Lower lobe of right lung (tissue), 2 donors: ENCODE measurements around the gene PALM2AKAP2. TPM values are rescaled to one million over a fixed set of nuclear protein-coding genes. Genes with fewer than 3 reads are reported as not detected.
A peak's percentile ranks its signal among the peaks of the same experiment; 100 is the strongest.
"Not testable (repeated sequence)": the region's sequence is repeated elsewhere in the genome, so short reads cannot be mapped to it uniquely, and the experiment has no call there.

Experiments
- ATAC-seq, 2 donors: fragments of 200-7000 bp; cut with Tn5 transposase; one replicate each; pipeline ENCODE4 v1.9.1; 2020 to 2022; ENCODE audit warnings: mild to moderate bottlenecking in 2 of 2, moderate library complexity in 2 of 2
- DNase-seq: peaks from one replicate; pipeline ENCODE4 v3.0.0-alpha.2; 2020
- H3K27ac ChIP-seq: fragments of 200-600 bp; one replicate; pipeline ENCODE4 v1.8.0; 2022
- H3K27me3 ChIP-seq: fragments of 200-600 bp; one replicate; pipeline ENCODE4 v1.8.0; 2022; ENCODE audit warnings: low read depth
- H3K36me3 ChIP-seq: fragments of 200-600 bp; one replicate; pipeline ENCODE4 v1.8.0; 2022; ENCODE audit warnings: mild to moderate bottlenecking
- H3K4me1 ChIP-seq: fragments of 200-600 bp; one replicate; pipeline ENCODE4 v1.8.0; 2022
- H3K4me3 ChIP-seq: fragments of 200-600 bp; one replicate; pipeline ENCODE4 v1.8.0; 2022; ENCODE audit warnings: mild to moderate bottlenecking
- H3K9me3 ChIP-seq: fragments of 200-600 bp; one replicate; pipeline ENCODE4 v1.8.0; 2022
- intact Hi-C: fragments of 100-400 bp; cut with DNase I; formaldehyde crosslinking; loops from one replicate; pipeline ENCODE4 v1.11.0; 2022
- total RNA-seq: library from RNA; stranded (reverse); fragmentation: NEBNext Ultra II Directional; extraction: Animal tissue kit (Norgen Biotek cat#: 25700); gene quantifications from one replicate; pipeline ENCODE4 v1.2.1, GENCODE V29; 2021
- TF ChIP-seq, protein P1 (sequence below): fragments of 200-600 bp; IDR thresholded peaks from one replicate; pipeline ENCODE4 v1.8.0; 2022; ENCODE audit warnings: antibody characterized with exemption, mild to moderate bottlenecking
- donor health status: DM: no; HTN: yes; CAD: no; lungs with severe emphysema.

The PALM2AKAP2 gene
- total RNA-seq, 1 donor from 2014 or later = 26.2 TPM

DNA sequence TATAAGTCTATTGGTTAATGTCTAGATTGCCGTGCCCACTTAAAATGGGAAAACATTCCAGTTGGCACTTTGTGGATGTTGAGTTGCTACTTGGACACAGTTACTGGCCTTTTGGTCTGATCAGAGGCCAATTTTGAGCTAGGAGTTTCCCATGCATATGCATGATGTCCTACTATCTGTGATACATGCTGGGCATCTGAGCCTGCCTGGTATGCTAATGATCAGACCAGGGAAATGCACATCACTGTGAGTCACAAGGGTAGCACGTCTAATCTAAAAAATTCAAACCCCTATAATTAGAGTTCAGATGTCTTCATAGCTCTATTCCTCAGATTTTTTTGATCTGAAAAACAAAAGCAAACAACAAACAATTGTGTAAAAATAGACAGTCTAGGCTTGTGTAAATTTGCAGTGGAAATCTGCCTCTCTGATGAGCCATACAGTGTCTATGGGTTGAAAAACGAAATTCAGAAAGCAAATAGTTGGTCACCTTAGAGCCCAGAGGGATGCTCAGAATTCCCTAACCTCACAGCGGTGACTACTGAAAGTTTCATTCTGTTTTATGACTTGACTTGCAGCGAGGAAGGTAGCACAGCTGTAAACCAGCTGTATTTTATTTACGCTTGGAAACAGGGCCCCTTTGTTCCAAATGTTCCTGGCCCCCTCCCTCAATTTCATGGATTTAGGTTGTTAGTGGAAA, 37.3 kb downstream of the PALM2AKAP2 start:
- ATAC-seq (peak in 1 of 2 donors; percentile 16), DNase-seq (no peak)
- no peaks in the 10 kb centered on the region for H3K4me1 ChIP-seq
- no peaks in the 10 kb centered on the region for H3K9me3 ChIP-seq
- no peaks in the 10 kb centered on the region for H3K27me3 ChIP-seq
- TF ChIP-seq, protein P1, sequence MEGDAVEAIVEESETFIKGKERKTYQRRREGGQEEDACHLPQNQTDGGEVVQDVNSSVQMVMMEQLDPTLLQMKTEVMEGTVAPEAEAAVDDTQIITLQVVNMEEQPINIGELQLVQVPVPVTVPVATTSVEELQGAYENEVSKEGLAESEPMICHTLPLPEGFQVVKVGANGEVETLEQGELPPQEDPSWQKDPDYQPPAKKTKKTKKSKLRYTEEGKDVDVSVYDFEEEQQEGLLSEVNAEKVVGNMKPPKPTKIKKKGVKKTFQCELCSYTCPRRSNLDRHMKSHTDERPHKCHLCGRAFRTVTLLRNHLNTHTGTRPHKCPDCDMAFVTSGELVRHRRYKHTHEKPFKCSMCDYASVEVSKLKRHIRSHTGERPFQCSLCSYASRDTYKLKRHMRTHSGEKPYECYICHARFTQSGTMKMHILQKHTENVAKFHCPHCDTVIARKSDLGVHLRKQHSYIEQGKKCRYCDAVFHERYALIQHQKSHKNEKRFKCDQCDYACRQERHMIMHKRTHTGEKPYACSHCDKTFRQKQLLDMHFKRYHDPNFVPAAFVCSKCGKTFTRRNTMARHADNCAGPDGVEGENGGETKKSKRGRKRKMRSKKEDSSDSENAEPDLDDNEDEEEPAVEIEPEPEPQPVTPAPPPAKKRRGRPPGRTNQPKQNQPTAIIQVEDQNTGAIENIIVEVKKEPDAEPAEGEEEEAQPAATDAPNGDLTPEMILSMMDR = no peak
- no peak overlapping the region for H3K27ac ChIP-seq
- intact Hi-C loops = no loop called here
- H3K4me3 ChIP-seq = no peak overlapping the region
- H3K36me3 ChIP-seq = no peaks in the 10 kb centered on the region

DNA sequence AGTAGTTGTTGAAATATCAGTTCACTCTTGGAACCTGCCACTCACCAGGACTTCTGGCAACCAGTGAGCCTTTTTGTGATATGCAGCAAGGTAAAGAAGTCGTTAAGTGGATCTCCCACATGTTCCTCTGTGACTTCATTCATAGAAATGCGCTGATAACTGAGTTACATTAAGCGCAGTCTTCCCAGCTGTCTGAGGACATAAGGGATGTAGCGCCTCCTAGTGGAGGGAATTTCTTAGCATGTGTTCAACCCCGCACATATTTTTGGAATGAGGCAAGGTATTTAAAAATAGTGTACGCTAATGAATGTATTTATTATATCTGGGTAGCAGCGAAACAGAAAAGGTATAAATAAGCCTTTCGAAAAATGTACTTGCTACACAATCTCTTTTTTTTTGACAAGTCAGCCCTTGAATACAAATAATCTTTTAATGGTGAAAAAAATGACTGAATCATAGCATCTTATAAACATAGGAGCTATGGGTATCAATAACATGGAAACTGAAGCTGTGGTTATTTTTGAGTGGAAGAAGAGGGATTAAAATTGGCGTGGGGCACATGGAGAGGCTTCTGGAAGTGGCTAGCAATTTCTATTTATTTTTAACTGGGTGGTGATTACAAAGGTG, 38.0 kb downstream of the PALM2AKAP2 start:
- H3K36me3 ChIP-seq = no peaks in the 10 kb centered on the region
- no peaks in the 10 kb centered on the region for H3K4me1 ChIP-seq
- peak; percentile 84 to 88 for ATAC-seq
- intact Hi-C loops = no loop called here
- no peak overlapping the region for H3K4me3 ChIP-seq
- no peaks in the 10 kb centered on the region for H3K9me3 ChIP-seq
- no peak overlapping the region for H3K27ac ChIP-seq
- DNase-seq = no peak
- TF ChIP-seq, protein P1 = peak; percentile 84
- H3K27me3 ChIP-seq = no peaks in the 10 kb centered on the region

DNA sequence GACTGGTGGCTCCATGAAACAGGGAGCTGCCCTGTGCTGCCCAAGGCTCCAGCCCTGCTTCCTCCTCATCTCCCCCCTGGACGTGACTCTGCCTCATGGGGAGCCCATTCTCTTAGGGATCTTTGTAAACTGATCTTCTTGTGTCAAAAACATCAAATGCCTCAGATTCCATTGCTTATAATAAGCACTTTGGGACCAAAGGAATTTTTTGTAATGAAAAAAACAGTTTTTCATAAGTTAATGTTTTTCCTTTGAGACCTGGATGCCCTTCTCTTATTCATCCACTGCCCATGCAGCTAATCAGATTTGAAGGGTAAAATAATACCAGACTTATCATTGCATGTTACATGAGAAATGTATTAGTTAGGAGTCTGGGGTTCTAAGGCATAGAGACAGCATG, 41.7 kb downstream of the PALM2AKAP2 start:
- no peak for ATAC-seq
- intact Hi-C loops = no loop called here
- TF ChIP-seq, protein P1 = no peak
- no peak overlapping the region for H3K27ac ChIP-seq
- H3K9me3 ChIP-seq = no peaks in the 10 kb centered on the region
- DNase-seq = no peak
- no peak overlapping the region for H3K4me3 ChIP-seq
- H3K36me3 ChIP-seq = no peaks in the 10 kb centered on the region
- no peaks in the 10 kb centered on the region for H3K27me3 ChIP-seq
- H3K4me1 ChIP-seq = no peaks in the 10 kb centered on the region

DNA sequence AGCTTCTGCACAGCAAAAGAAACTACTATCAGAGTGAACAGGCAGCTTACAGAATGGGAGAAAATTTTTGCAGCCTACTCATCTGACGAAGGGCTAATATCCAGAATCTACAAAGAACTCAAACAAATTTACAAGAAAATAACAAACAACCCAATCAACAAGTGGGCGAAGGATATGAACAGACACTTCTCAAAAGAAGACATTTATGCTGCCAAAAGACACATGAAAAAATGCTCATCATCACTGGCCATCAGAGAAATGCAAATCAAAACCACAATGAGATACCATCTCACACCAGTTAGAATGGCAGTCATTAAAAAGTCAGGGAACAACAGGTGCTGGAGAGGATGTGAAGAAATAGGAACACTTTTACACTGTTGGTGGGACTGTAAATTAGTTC, 45.4 kb downstream of the PALM2AKAP2 start:
- H3K27ac ChIP-seq, H3K36me3 ChIP-seq, H3K4me3 ChIP-seq, H3K4me1 ChIP-seq, H3K9me3 ChIP-seq, intact Hi-C loops, ATAC-seq, DNase-seq, H3K27me3 ChIP-seq: not testable (repeated sequence)

DNA sequence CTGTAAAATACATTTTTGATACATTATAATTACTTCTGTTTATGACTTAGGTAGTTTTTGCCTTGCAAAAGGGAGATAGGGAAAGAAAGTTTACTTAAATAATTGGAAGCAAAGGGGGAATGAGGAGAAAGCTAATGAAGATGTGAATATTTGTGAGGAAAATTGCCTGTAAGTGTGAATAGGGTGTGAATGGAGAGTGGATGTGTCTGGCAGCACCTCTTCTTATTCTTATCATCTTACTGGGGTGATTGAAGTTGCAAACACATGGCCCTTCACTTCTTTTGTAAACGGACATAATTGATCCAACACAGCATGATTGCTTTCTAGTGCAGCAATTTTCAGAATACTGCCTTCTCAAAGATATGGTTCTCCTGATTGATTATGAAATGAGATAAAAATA, 46.6 kb downstream of the PALM2AKAP2 start:
- no peaks in the 10 kb centered on the region for H3K36me3 ChIP-seq
- no peaks in the 10 kb centered on the region for H3K27me3 ChIP-seq
- TF ChIP-seq, protein P1 = no peak
- ATAC-seq (no peak), DNase-seq (no peak)
- H3K27ac ChIP-seq = no peak overlapping the region
- no peaks in the 10 kb centered on the region for H3K9me3 ChIP-seq
- H3K4me1 ChIP-seq = no peaks in the 10 kb centered on the region
- intact Hi-C loops = no loop called here
- no peak overlapping the region for H3K4me3 ChIP-seq

DNA sequence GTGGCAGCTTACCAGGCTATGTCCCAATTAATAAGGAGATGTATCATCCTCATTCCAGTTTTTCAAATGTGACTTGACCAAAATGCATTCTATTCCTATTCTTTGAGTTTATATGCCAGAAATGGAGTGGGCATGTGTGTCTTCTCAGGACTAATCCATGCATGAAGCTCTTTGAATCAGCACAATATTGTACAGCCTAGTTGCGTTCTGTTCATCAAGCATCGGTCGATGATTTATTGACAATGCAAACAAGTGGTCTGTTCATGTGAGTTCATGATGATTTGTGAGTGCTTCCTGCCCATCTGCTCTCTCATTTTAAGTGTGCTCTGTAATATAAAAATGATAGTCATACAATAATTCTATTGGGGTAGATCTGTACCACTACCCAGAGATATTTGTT, 48.3 kb downstream of the PALM2AKAP2 start:
- TF ChIP-seq, protein P1 = no peak
- DNase-seq (no peak), ATAC-seq (no peak)

More for the DNA sequence above, 48.3 kb downstream of the PALM2AKAP2 start:
- no peaks in the 10 kb centered on the region for H3K27me3 ChIP-seq
- intact Hi-C loops = no loop called here
- H3K36me3 ChIP-seq = no peaks in the 10 kb centered on the region
- H3K27ac ChIP-seq = no peak overlapping the region
- H3K4me1 ChIP-seq = no peaks in the 10 kb centered on the region
- H3K4me3 ChIP-seq = no peak overlapping the region
- H3K9me3 ChIP-seq = no peaks in the 10 kb centered on the region
